HG03575 (cell line): ENCODE results near the gene KLF4.
"Not testable (repeated sequence)": the region's sequence is repeated elsewhere in the genome, so short reads cannot be mapped to it uniquely, and the experiment has no call there.

ENCODE experiments used
- ATAC-seq: cut with Tn5 transposase; IDR thresholded peaks from one replicate; pipeline ENCODE4 v1.9.1; 2021; ENCODE audit not compliant: unreplicated experiment, insufficient number of reproducible peaks, low FRiP score; ENCODE audit errors: extremely low read depth

The KLF4 gene

GRCh38 chr9:107489687-107490605 lies at the start of gene KLF4:
Gene KLF4 (minus strand): TSS chr9:107489769. CDS start chr9:107489172, 597 bp downstream.
- ATAC-seq = no peak

GRCh38 chr9:107536462-107536861 lies 46.9 kb upstream of the KLF4 start:
- ATAC-seq = no peak

DNA sequence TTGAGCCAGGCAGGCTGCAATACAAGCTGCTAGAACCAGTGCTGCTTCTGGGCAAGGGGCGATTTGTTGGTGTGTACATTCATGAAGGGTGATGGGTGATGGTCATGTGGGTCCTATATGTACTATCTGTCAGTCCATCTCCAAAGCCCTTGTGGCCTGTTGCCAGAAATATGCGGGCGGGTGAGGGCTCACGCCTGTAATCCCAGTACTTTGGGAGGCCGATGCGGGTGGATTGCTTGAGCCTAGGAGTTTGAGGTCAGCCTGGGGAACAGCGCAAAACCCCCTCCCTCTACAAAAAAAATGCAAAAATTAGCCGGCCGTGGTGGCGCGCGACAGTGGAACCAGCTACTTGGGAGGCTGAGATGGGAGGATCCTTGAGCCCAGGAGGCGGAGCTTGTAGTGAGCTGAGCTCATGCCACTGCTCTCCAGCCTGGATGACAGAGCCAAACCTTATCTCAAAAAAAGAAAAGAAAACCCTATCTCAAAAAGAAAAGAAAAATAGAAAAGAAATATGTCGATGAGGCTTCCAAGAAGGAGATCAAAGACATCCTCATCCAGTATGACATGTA lies 45.0 kb upstream of the KLF4 start:
- no peak for ATAC-seq

- ATAC-seq = no peak
These were observed 41.1 kb upstream of the KLF4 start for GRCh38 chr9:107530679-107531078.

DNA sequence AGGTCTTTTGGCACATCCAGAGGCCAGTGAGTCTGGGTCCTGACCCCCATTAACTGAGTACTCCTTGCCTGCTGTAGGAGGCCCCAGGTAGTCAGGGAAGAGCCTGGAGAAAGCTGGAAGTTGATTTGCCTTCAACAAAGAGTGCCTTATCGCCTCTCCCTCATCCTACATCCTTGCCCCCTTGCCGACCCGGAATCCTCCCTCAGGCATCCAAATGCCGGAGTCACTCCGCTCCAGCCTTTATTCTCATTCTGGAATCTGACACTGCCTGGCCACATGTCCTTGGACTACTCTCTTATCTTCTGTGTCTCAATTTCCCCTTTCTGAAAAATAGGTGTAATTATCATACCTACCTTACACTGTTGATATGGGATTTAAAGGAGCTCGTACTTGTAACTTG lies 39.1 kb upstream of the KLF4 start:
- no peak for ATAC-seq

DNA sequence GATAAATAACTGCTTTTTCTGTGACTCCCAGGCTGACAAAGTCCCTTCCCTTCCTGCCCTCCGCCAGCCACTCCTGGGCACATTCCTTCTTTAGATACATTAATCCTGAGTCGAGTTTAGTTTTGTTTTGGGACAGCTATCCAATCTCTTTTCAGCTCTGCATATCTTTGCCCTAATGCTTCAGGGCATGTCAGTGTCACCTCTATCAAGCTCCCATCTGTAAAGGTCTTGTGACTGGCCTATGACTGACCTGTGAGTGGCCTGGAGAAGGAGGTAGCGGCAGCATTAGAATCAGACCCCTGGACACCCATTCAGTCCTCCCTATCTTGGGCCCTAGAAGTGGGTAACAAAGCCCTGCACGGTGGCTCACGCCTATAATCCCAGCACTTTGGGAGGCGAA lies 34.0 kb upstream of the KLF4 start:
- no peak for ATAC-seq

DNA sequence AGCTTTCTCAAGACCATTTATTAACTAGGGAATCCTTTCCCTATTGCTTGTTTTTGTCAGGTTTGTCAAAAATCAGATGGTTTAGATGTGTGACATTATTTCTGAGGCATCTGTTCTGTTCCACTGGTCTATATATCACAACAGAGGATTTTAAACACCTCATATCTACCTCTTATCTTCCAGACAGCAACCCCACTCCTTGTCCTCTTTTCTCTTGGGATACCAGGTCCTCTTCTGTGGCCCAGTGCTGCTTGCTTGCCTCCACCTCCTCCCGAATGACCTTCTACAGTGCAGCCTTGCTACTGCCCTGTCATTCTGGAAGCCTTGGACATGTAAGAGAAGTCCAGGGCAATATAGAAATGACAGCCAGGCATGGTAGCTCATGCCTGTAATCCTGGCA lies 30.6 kb upstream of the KLF4 start:
- ATAC-seq = no peak

GRCh38 chr9:107518037-107518807 lies 28.7 kb upstream of the KLF4 start:
- ATAC-seq = no peak

DNA sequence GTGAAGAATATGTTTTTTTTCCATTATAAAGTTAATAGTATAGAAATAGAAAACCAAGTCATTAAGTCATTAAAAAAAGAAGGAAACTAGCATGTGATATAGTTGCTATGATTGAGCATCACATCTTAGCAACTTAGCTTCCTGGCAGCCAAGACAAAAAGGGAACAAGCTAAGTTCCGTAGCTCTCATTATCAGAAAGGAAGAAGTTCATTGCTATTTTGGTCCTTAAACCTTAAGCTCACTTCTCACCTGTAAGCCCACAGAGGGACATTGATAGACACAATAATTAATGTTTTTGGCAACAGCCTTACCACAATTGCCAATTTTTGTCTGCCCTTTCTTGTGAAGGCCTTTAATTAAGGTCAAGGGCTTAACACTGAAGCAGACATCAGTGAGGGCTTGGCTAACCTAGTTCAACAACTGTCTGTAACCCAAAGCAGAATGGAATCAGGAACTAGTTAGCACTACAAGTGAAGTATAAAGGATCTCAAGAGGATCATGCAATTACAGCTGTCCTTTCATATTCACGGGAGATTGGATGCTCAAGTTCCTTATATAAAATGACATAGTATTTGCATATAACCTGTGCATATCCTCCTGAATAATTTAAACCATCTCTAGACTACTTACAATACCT lies 24.0 kb upstream of the KLF4 start:
- no peak for ATAC-seq

DNA sequence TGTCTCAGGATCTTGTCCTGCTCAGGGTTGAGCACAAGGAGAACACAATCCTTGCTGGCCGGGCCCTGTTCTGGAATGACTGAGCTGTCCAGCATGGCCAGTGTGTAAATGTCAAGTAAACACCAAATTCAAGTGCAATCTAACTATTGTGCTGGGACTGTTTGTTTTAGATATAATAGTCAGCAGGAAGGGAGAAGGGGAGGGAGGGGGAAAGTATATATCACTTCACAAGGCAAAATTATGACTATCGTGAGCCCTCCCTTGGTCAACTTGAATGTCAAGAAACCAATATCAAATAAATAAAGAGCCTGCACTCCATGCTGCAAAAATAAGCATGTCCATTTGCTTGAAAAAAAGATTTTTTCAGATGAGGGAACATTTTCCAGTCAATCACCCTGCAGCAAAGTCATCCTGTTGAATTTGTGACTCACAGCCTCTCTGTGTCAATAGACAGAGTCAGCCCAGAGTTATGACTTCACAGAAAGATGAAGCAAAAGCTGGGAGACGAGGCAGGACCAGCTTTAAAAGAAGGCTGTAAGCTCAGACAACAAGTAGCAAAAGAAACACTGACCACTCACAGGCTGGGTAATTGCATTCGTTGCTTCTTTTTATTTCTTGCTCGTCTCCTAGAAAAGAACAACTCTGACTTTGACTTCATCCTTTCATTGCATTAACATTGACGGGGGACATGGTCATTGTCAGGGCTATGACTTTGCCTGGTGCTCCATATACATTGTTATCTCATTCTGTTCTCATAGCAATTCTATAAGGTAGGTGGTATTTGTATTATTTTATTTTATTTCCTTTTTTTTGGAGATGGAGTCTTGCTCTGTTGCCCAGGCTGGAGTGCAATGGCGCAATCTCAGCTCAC lies 15.3 kb upstream of the KLF4 start:
- no peak for ATAC-seq

DNA sequence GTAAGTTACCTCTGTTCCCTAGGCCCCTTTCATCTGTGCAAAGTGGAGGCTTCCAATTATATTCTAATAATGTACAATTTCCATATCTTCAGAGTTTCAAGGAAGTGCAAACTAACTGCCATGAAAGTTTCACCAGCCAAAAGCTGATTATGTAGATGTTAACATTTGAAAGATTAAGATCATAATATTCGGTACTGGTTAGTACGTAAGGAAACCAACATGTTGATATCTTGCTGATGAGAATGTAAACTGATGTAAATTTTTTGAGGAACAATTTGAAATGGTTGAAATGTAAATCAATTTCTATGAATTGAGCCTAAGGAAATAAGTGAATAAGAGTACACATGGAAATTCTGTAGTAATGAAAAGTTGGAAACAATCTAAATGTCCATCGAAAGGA lies 12.9 kb upstream of the KLF4 start:
- ATAC-seq = no peak

- ATAC-seq = not testable (repeated sequence)
These were observed 11.0 kb upstream of the KLF4 start for GRCh38 chr9:107500421-107501200.

- ATAC-seq = no peak
These were observed 7.4 kb upstream of the KLF4 start for GRCh38 chr9:107496976-107497375.

- no peak for ATAC-seq
These were observed 2.9 kb upstream of the KLF4 start for GRCh38 chr9:107492381-107492970.

DNA sequence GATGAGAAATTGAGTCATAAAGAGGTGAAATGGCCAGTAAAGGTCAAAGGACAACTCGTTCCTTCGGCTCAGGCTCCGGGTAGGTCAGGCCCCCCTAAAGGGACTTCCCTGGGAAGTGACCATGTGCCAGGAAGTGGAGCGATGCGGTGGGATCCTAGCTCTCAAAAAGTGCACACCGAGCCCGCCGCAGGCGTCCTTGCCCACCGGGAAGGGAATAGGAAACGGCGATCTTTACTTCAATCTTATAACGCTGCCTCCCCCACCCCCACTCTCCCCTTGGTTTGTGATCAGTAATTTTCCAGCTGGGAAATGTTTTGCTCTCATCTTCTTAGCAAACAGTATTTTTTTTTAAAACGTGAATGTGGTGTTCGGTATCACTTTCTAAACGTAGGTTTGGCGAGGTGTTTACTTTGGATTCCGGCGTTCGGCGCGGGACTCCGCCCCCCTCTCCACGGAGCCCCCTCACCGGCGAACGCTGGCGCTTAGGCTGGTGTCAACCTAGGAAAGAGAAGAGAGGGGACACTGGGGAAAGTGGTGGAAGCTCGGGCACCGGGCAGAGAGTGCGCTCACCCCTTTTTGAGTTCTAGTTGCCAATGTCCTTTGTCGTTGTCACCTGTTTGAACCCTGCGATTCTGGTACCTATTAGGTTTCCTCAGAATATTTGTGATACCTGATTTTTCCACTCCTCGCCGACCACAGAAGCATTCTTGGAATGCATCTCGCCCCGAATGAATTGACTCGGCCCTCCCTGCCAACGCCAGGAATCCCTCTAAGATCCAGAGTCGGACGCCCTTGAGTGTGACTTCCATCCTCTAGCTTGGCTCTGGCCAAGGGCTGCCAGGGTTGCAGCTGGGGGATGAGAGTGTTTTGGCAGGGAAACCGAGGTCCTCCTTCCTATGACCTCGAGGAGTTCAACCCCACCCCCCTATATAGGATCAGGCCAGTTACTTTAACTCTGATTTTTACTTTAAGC lies 1.8 kb upstream of the KLF4 start:
- no peak for ATAC-seq

- ATAC-seq = not testable (repeated sequence)
These were observed 1.0 kb upstream of the KLF4 start for GRCh38 chr9:107490606-107490970.
